ENCODE results near the gene GLS2. TPM values are rescaled to one million over a fixed set of nuclear protein-coding genes. Genes with fewer than 3 reads are reported as not detected.
"Not testable (repeated sequence)": the region's sequence is repeated elsewhere in the genome, so short reads cannot be mapped to it uniquely, and the experiment has no call there.

The GLS2 gene
- polyA plus RNA-seq, 4 donors = 1.2 to 3.0 (median 2.1) TPM

- DNase-seq (ENCODE audit: low read depth in 4 of 4, low spot score in 2 of 4) = peak; percentile 86 to 95 (median 89)
Measured at GRCh38 chr12:56448860-56449621, 38.9 kb downstream of the GLS2 start, which contains the start of gene TIMELESS. Gene TIMELESS (minus strand): TSS chr12:56449426. CDS start chr12:56434170, 15,256 bp downstream.

DNA sequence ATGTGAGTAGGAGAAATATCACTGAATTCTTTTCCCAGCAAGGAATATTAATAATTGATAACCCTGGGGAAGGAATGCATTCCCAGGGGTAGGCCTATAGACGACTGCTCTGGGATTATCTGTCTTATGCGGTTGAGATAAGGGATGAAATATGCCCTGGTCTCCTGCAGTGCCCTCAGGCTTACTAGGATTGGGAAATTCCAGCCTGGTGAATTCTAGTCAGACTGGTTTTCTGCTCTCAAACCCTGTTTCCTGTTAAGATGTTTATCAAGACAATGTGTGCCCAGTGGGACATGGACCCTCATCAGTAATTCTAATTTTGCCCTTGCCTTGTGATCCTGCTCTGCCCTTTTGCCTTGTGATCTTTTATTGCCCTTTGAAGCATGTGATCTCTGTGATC is 44.8 kb downstream of the GLS2 start:
- not testable (repeated sequence) for DNase-seq (ENCODE audit: low read depth in 4 of 4, low spot score in 2 of 4)

GRCh38 chr12:56437430-56438176 is 50.4 kb downstream of the GLS2 start:
- DNase-seq (ENCODE audit: low read depth in 4 of 4, low spot score in 2 of 4) = no peak

DNA sequence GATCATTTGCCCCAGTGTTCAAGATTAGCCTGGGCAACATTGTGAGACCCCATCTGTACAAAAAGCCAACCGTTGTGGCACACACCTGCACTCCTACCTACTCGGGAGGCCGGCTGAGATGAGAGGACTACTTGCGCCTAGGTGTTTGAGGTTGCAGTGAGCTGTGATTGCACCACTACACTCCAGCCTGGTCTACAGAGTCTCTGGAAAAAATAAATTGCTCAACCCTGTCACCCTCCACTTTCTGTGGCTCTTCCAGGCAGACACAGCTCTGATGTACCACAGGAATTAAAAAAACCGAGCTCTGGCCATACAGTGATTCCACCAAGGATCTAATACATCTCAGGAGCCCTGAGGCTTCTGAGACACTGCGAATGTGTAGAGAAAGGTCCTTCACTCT is 53.1 kb downstream of the GLS2 start:
- no peak for DNase-seq (ENCODE audit: low read depth in 4 of 4, low spot score in 2 of 4)

GRCh38 chr12:56431850-56432249 is 56.1 kb downstream of the GLS2 start:
- DNase-seq (ENCODE audit: low read depth in 4 of 4, low spot score in 2 of 4) = no peak

GRCh38 chr12:56431288-56431687 is 56.7 kb downstream of the GLS2 start:
- DNase-seq (ENCODE audit: low read depth in 4 of 4, low spot score in 2 of 4) = no peak

GRCh38 chr12:56425940-56426438 is 62.0 kb downstream of the GLS2 start:
- no peak for DNase-seq (ENCODE audit: low read depth in 4 of 4, low spot score in 2 of 4)

DNA sequence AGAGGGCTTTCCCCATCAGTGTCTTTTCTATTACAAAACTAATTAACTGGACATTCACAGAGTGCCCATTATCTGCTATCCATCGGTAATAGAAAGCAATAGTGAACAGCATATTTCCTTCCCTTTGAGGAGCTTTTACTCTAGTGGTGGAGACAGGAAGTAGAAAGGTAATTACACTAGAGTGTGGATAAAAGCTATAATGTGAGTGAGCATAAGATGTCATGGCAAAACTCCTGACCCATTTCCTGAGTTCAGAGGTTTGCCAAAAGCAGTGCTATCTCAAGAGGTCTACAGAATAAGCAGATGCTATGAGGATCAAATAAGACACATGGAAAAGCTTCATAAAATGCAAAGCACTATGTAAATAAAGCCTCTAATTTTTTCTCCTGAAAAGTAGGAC is 62.8 kb downstream of the GLS2 start:
- no peak for DNase-seq (ENCODE audit: low read depth in 4 of 4, low spot score in 2 of 4)

Other genes with a start within 250 kb of the GLS2 start
- gene ANKRD52, start 229.8 kb downstream of the GLS2 start, polyA plus RNA-seq (ENCODE audit: insufficient read length in 4 of 4) = 10 to 100 TPM; 24.0 to 45.9 (median 31.5) TPM
- 10 to 100 TPM; 13.3 to 20.7 (median 19.0) TPM for gene COQ10A, start 221.2 kb downstream of the GLS2 start, polyA plus RNA-seq (ENCODE audit: insufficient read length in 4 of 4)
- 100 to 1,000 TPM; 169 to 213 (median 200) TPM for gene CS, start 187.8 kb downstream of the GLS2 start, polyA plus RNA-seq (ENCODE audit: insufficient read length in 4 of 4)
- 100 to 1,000 TPM; 143 to 174 (median 159) TPM for gene CNPY2, start 172.2 kb downstream of the GLS2 start, polyA plus RNA-seq (ENCODE audit: insufficient read length in 4 of 4)
- 100 to 1,000 TPM in 2 of 4 donors, 10 to 100 TPM in 2; 51.8 to 138 (median 92.9) TPM for gene PAN2, start 154.2 kb downstream of the GLS2 start, polyA plus RNA-seq (ENCODE audit: insufficient read length in 4 of 4)
- 1 to 10 TPM in 1 of 4 donors, under 1 TPM in 3; 0.59 to 1.2 (median 0.75) TPM for gene IL23A, start 149.3 kb downstream of the GLS2 start, polyA plus RNA-seq (ENCODE audit: insufficient read length in 4 of 4)
- 100 to 1,000 TPM in 2 of 4 donors, 10 to 100 TPM in 2; 71.1 to 156 (median 114) TPM for gene STAT2, start 128.1 kb downstream of the GLS2 start, polyA plus RNA-seq (ENCODE audit: insufficient read length in 4 of 4)
- under 1 TPM; 0.09 to 0.14 (median 0.12) TPM for gene APOF, start 125.3 kb downstream of the GLS2 start, polyA plus RNA-seq (ENCODE audit: insufficient read length in 4 of 4)
- 10 to 100 TPM; 30.4 to 45.3 (median 40.8) TPM for gene TIMELESS, start 38.7 kb downstream of the GLS2 start, polyA plus RNA-seq (ENCODE audit: insufficient read length in 4 of 4)
- under 1 TPM in 3 of 4 donors, not detected in 1; 0.11 to 0.38 (median 0.21) TPM for gene MIP, start 33.5 kb downstream of the GLS2 start, polyA plus RNA-seq (ENCODE audit: insufficient read length in 4 of 4)
- 1 to 10 TPM; 3.4 to 7.4 (median 5.1) TPM for gene SPRYD4, start 19.6 kb downstream of the GLS2 start, polyA plus RNA-seq (ENCODE audit: insufficient read length in 4 of 4)
- gene RBMS2, start 33.7 kb upstream of the GLS2 start, polyA plus RNA-seq (ENCODE audit: insufficient read length in 4 of 4) = 10 to 100 TPM; 34.6 to 47.2 (median 39.0) TPM
- 100 to 1,000 TPM in 1 of 4 donors, 10 to 100 TPM in 3; 62.3 to 124 (median 80.5) TPM for gene BAZ2A, start 142.2 kb upstream of the GLS2 start, polyA plus RNA-seq (ENCODE audit: insufficient read length in 4 of 4)
- 1,000 to 10,000 TPM in 2 of 4 donors, 100 to 1,000 TPM in 2; 822 to 1,339 (median 1,003) TPM for gene ATP5F1B, start 157.8 kb upstream of the GLS2 start, polyA plus RNA-seq (ENCODE audit: insufficient read length in 4 of 4)
- gene PTGES3, start 200.1 kb upstream of the GLS2 start, polyA plus RNA-seq (ENCODE audit: insufficient read length in 4 of 4) = 100 to 1,000 TPM; 267 to 334 (median 321) TPM
- 1,000 to 10,000 TPM; 1,848 to 2,606 (median 2,088) TPM for gene NACA, start 237.1 kb upstream of the GLS2 start, polyA plus RNA-seq (ENCODE audit: insufficient read length in 4 of 4)